Measurements from ENCODE around the gene HSPA9.
"Not testable (repeated sequence)": the region's sequence is repeated elsewhere in the genome, so short reads cannot be mapped to it uniquely, and the experiment has no call there.

The HSPA9 gene

DNA sequence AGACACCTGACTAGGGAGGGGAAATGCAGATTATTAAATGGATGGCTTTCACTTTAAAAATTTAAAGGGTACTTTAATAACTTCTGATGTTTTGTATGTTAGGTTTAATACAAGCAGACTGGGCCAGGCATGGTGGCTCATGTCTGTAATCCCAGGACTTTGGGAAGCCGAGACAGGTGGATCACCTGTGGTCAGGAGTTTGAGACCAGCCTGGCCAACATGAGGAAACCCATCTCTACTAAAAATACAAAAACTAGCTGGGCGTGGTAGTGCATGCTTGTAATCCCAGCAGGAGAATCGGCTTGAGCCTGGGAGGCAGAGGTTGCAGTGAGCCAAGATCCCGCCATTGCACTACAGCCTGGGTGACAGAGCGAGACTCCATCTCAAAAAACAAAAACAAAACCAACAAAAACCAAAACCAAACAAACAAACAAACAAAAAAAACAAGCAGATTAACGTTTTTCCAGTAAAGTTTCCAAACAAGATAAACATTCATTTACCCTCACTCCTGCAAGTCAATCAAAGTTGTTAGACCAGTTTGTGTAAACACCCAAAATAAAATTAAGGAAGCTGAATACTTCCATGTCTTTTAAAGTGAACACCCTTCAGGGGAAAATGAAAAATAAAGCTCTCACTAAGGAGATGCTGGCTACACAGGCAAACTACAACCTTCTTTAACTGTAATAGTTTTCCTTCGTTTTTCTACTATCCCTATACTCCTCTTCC, 46.3 kb downstream of the HSPA9 start:
- no peak for DNase-seq

DNA sequence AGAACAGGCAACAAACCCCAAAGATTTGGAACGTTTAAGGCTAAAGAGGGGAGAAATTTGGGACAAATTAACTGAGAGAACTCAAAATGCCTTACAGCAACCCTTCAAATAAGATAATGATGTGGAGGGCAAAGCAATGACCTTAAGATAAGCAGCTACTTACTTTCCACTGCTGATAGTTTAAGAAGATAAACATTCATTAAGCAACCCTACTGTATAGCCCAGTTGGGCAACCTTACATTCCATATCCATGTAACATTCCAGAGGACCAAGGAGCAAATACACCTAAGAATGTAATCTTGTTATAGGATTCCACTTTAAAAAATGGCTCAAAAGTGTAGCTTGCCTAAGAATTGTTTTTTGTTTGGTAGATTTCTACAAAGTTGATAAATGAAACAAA, 47.0 kb downstream of the HSPA9 start:
- no peak for DNase-seq

DNA sequence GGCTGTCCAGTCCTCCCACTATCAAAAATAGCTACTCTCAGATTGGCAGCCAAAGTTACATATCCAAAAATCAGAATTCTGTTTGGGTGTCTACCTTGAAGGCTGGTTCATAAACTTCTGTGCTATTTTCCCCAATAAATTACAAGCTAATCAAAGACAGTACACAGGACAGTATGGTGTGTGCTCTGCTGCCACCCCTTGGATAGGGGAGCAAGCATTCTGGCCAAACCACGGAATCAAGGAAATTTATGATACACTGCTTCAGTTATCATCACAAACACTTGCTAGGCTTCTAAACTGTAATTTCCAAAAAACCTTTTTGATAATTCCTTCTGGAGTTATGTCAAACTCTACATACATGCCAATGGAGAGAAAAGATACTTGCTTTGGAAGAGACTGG, 48.0 kb downstream of the HSPA9 start:
- no peak for DNase-seq

DNA sequence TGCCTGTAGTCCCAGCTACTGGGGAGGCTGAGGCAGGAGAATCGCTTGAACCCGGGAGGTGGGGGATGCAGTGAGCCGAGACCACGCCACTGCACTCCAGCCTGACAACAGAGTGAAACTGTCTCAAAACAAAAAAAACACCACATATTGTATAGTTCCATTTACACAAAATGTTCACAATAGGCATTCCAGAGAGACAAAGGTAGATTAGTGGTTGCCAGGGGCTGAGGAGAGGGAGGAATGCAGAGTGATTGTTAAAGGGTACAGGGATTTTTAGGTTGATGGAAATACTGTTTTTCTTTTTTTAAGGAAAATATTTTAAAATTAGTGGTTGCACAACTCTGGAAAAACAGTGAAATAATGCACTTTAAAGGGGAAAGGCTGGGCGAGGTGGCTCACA, 51.8 kb downstream of the HSPA9 start:
- no peak for DNase-seq

DNA sequence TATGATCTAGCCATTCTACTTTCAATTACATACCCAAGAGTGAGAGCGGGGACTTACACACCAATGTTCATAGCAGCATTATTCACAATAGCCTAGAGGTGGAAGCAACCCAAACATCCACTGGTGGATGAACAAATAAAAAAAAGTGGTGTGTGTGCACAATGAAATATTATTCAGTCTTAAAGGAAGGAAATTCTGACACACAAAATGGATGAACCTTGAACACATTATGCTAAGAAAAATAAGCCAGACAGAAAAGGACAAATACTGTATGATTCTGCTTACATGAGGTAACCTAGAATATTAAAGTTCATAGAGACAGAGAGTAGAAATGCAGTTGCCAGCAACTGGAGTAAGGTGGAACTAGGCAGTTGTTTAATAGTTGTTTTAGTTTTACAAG, 54.2 kb downstream of the HSPA9 start:
- no peak for DNase-seq

DNA sequence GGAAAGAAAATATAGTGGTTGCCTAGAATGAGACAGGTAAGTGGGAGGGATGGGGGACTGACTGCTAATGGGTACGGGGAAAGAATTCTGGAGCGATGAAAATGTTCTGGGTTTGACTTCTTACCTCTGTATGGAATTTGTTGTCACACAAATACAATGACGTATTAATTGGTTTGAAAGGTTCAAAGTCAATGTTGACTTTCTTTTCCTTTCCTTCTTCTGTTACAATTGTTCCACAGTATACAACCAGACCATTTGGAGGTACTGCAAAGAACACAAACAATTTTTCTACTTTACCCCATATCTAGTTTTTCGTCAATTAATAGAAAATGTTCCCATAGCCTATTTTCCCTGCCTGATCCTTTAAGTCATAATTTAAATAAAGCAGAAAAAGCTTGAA, 57.8 kb downstream of the HSPA9 start:
- DNase-seq = no peak

DNA sequence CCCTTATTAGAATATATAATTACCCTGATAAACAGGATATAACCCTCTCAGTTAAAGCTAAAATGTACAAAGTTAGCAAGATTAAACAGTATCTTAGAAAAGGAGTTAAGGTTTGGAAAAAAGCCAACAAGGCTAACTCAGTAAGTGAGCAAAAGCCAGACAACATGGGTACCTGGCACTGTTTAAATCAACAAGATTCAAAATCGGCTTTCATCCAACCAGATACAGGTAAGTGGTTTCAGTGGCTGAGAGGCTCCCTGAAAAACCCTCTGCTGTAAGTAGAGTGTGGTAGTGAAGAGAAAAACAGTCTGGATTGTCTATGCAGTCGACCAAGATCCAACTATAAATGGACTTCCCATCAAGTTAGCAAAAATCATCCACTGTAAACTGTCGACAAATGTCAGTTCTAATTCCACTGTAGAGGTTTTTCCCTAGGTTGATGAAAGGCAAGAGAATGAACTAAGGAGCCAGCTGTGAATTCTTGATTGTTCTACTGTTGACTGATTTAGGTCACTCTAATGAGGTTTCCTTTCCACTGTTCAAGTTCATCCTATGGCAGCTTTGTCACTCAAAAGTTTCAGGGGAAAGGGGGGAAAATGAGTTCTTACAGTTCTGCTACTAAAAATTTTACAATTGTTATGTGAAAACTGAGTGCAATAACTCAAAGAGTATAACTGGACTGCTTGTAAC, 59.5 kb downstream of the HSPA9 start:
- no peak for DNase-seq

DNA sequence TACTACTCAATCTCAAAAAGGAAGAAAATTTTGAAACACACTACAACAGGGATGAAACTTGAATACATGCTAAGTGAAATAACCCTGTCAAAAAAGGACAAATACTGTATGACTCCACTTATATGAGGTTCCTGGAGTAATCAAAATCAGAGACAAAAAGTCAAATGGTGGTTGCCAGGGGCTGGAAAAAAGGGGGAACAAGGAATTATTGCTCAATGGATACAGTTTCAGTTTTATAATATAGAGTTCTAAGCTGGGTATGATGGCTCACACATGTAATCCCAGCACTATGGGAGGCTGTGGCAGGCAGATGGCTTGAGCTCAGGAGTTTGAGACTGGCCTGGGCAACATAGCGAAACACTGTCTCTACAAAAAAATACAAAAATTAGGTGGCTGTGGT, 61.2 kb downstream of the HSPA9 start:
- DNase-seq = no peak

DNA sequence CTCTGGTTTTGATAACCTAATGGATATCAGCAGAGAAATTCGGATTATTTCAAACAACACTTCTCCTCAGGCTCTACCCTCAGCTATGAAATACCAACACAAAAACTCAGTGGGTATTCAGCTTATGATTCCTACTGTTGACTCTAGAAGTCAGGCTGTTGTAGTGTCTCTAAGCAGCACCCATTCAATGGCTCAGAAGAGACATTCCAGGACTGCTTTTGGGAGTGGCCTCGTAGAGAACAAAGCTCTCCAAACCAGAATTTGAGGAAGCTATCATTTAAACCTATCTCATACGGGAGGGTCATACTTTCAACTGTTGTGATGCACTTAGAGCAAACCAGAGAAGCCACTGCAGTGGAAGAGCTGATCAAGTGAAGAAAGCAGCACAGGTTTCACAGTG, 66.2 kb downstream of the HSPA9 start:
- DNase-seq = no peak

DNA sequence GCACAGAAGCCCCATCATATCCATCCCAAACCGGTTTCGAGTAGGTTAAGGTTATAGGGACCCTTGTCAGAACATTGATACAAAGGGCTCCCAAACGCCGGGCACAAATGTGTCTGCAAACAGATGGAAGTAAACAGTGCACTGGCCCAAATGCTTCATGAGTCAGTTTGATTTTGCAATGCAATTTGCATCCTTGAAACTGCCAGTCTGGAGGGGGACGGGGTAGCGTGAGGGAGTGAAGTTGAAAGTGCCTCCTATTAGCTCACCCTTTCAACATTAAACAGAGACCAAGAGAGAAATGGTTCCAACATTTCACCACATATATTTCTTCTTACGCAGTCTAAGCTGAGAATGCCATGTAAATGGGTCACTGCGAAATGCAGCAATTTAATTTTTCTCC, 67.7 kb downstream of the HSPA9 start:
- not testable (repeated sequence) for DNase-seq

DNA sequence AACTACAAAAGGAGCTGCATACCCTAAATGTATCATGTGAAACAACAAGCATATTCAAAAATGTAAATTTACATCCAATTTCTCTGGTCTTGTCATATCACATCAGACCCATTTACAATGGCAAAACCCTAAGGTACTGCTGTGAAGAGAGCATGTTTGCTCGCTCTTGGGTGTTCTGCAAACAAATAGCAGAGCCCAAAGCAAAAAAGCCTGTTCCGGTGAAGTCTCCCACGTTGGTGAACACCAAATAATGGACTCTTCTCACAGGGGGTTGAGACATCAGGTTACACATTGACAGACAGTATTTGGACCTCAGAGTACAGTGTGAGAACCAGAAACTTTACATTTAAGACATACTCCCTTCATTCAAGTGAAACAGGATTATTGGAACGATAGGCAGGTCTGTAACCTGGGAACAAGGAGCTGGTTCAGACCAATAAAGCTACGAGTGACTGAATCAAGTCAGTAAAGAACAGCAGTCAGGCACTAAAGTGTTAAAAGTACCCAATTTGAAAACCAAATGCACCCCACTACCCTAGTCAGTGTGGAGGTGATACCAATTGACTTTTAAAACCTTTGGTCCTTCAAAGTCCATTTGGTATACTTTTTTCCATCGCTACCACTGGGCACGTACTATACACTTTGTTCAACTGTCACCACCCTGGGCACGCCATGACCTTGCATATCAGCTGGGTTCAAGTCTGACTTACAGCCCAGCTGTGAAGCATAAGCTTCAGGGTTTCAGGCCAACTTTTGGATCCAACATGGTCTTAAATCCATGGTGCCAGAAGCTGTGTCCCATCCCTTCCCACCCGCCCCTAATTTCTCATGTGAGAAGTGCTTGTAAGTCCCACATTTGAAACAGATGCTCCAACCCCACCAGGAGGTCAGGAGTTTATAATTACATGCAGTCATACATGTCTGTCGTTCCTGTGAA, 68.6 kb downstream of the HSPA9 start:
- no peak for DNase-seq

DNA sequence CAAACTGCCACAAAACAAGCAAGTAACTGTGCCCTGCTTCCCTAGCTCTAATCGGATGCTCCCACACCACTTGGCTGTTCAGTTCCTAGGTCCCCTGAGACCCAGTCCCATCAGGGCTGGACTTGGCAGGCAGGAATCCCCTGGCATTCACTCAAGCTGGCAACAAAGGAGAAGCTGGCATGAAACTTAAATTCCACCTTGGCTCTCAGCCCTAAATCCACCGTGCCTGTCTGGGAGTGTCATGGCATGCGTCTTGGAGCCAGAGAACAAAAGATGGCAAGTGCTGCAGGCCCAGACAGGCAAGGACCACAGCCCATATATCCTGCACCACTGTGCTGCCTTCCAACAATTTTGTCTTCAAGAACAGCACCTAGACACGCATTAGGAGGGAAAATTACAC, 70.4 kb downstream of the HSPA9 start:
- no peak for DNase-seq

Data from activated CD4-positive, alpha-beta T cell treated with anti-CD3 and anti-CD28 coated beads for 48 hours (primary cell).